GM12873 (cell line): ENCODE data around the gene MRPS22.

Experiments used
- CTCF ChIP-seq: IDR thresholded peaks from 2 replicates; pipeline ENCODE4 v1.5.1; 2012; ENCODE audit warnings: low read depth, mild to moderate bottlenecking, moderate library complexity, low read length, control low read depth; ENCODE audit not compliant: insufficient read depth; ENCODE audit errors: missing control alignments

The MRPS22 gene

GRCh38 chr3:139307601-139308555, 35.9 kb upstream of the MRPS22 start:
- no peak for TF ChIP-seq CTCF

- no peak for TF ChIP-seq CTCF
Measured at GRCh38 chr3:139308560-139308959, 35.3 kb upstream of the MRPS22 start.

- no peak for TF ChIP-seq CTCF
Measured at GRCh38 chr3:139309061-139309591, 34.7 kb upstream of the MRPS22 start.

DNA sequence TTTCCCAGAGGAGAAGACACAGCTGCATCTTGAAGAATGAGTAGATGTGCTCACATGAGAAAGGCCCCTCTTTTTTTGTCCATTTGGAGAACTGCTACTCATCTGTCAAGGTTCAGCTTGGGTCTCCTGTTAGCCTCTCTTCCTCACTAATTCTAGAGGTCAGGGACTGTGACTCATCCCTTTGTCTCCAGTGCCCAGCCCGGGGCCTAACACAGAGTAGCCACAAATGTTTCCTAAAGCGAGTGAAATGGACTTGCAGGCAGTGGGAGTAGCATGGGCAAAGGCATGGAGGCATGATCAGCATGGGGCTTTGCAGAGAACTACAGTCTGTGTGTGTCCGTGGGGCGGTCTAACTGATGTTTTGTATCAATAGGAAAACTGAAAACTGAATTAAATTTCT, 33.9 kb upstream of the MRPS22 start:
- no peak for TF ChIP-seq CTCF

- no peak for TF ChIP-seq CTCF
Measured at GRCh38 chr3:139310474-139310933, 33.3 kb upstream of the MRPS22 start.

GRCh38 chr3:139311557-139311956, 32.3 kb upstream of the MRPS22 start:
- TF ChIP-seq CTCF: no peak

DNA sequence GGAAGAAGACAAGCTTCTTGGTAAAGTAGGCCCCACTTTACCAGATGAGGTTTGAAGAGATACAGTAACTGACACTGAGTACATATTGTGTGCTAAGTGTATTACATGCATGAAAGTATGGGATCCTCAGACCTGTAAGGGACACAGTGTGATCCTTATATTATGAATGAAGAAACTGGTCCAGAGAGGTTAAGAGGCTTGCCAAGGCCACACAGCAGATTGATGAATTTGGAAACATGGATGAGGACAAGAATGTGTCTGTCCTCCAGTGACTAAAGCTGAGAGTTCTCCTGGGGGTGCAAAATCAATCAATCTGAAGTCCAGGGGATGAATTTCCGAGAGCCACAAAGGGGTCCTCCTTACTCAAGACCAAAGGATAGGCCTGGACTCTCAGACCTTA, 31.4 kb upstream of the MRPS22 start:
- TF ChIP-seq CTCF: no peak
